ENCODE measurements around the gene PDZRN3. TPM values are rescaled to one million over a fixed set of nuclear protein-coding genes. Genes with fewer than 3 reads are reported as not detected.

The PDZRN3 gene
- total and polyA plus RNA-seq, 2 experiments from 2014 or later = 7.5 to 14.0 TPM

DNA sequence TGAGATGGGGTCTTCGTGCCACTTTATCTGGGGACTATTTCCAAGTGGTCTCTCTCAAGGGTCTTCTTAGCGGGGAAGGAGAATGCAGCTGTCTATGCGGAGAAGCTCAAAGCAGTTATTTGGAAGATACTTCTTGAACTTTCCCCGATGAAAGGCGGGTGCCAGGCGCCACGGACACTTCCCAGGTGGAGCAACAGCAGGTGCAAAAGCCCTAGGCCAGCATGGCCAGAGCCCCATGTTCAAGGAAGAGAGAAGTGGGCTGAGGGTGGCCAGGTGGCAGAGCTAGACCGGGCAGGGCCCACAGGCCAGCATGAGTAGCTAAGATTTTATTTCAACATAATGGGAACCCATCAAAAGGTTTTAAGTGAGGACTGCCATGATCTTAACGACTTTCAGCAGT is 232.8 kb downstream of the PDZRN3 start (continued):
- TF ChIP-seq ZNF462 (CRISPR knock-in tag; IDR thresholded peaks at IDR 0.05) (no peak), ZNF331 (CRISPR knock-in tag; IDR thresholded peaks at IDR 0.05; ENCODE audit: low read depth) (no peak), EZH2phosphoT487 (IDR thresholded peaks at IDR 0.05; ENCODE audit: unreplicated experiment) (no peak), JUNB (IDR thresholded peaks at IDR 0.05; ENCODE audit: unreplicated experiment) (no peak), STAT1 (IDR thresholded peaks at IDR 0.05; ENCODE audit: unreplicated experiment) (no peak), REST (IDR thresholded peaks at IDR 0.05; ENCODE audit: unreplicated experiment) (no peak), EZH2 (IDR thresholded peaks at IDR 0.05; ENCODE audit: low read depth, unreplicated experiment) (no peak)
